HepG2 (cell line): ENCODE data around the gene DDAH2. TPM values are rescaled to one million over a fixed set of nuclear protein-coding genes. Genes with fewer than 3 reads are reported as not detected.
A peak's percentile ranks its signal among the peaks of the same experiment; 100 is the strongest.

Experiments
- ARHGAP35 ChIP-seq: sonication (generic); formaldehyde crosslinking; IDR thresholded peaks from 2 replicates; pipeline ENCODE4 v1.9.0; 2022; ENCODE audit warnings: mild to moderate bottlenecking, inconsistent platforms, moderate library complexity, missing genetic modification reagents, borderline replicate concordance
- FOXK2 ChIP-seq: fragments of 450-650 bp; IDR thresholded peaks from 2 replicates; pipeline ENCODE4 v1.6.1; 2016
- GATA4 ChIP-seq: sonication (generic); IDR thresholded peaks from 2 replicates; pipeline ENCODE4 v1.6.1; 2016; ENCODE audit warnings: antibody characterized with exemption, low read depth, borderline replicate concordance
- HDAC2 ChIP-seq: sonication (generic); formaldehyde crosslinking; IDR thresholded peaks from 2 replicates; pipeline ENCODE4 v1.4.0; 2020; ENCODE audit warnings: missing genetic modification reagents
- KAT7 ChIP-seq: IDR thresholded peaks from 2 replicates; pipeline ENCODE4 v1.6.1; 2018; ENCODE audit warnings: borderline replicate concordance, missing compliant biosample characterization
- MXD4 ChIP-seq: IDR thresholded peaks from 2 replicates; pipeline ENCODE4 v1.6.1; 2016; ENCODE audit warnings: mild to moderate bottlenecking, missing biosample characterization, missing genetic modification reagents
- MYC ChIP-seq: sonication (generic); formaldehyde crosslinking; IDR thresholded peaks from 2 replicates; pipeline ENCODE4 v1.9.0; 2021; ENCODE audit warnings: missing genetic modification reagents, borderline replicate concordance
- NKX3-1 ChIP-seq: sonication (generic); formaldehyde crosslinking; IDR thresholded peaks from 2 replicates; pipeline ENCODE4 v1.5.0; 2020; ENCODE audit warnings: missing genetic modification reagents
- PBX2 ChIP-seq: IDR thresholded peaks from 2 replicates; pipeline ENCODE4 v1.6.1; 2016; ENCODE audit warnings: control low read depth
- PHB2 ChIP-seq: fragments of 450-650 bp; IDR thresholded peaks from 2 replicates; pipeline ENCODE4 v1.6.1; 2018; ENCODE audit not compliant: partially characterized antibody
- PHF8 ChIP-seq: sonication (generic); formaldehyde crosslinking; IDR thresholded peaks from 2 replicates; pipeline ENCODE4 v1.5.0; 2020; ENCODE audit warnings: missing genetic modification reagents
- POGK ChIP-seq: sonication (generic); formaldehyde crosslinking; conservative IDR thresholded peaks from 2 replicates; pipeline ENCODE4 v1.8.0; 2022; ENCODE audit warnings: mild to moderate bottlenecking, moderate library complexity, missing genetic modification reagents
- PRDM4 ChIP-seq: sonication (generic); formaldehyde crosslinking; IDR thresholded peaks from 2 replicates; pipeline ENCODE4 v1.9.0; 2021; ENCODE audit warnings: missing genetic modification reagents, borderline replicate concordance
- RAD21 ChIP-seq: fragments of 450-650 bp; formaldehyde crosslinking; IDR thresholded peaks from 2 replicates; pipeline ENCODE4 v1.5.0; 2020; ENCODE audit warnings: mild to moderate bottlenecking
- SMARCC2 ChIP-seq: fragments of 450-650 bp; IDR thresholded peaks from 2 replicates; pipeline ENCODE4 v1.6.1; 2017; ENCODE audit warnings: antibody characterized with exemption, mild to moderate bottlenecking
- STAT6 ChIP-seq: sonication (generic); formaldehyde crosslinking; IDR thresholded peaks from 2 replicates; pipeline ENCODE4 v1.4.0; 2020; ENCODE audit warnings: missing genetic modification reagents, mild to moderate bottlenecking, borderline replicate concordance
- ZBTB1 ChIP-seq: sonication (generic); formaldehyde crosslinking; IDR thresholded peaks from 2 replicates; pipeline ENCODE4 v1.4.0; 2020; ENCODE audit warnings: missing genetic modification reagents, borderline replicate concordance
- ZNF121 ChIP-seq: sonication (generic); formaldehyde crosslinking; IDR thresholded peaks from 2 replicates; pipeline ENCODE4 v1.5.0; 2020; ENCODE audit warnings: mild to moderate bottlenecking, missing genetic modification reagents
- ZNF232 ChIP-seq: sonication (generic); formaldehyde crosslinking; IDR thresholded peaks from 2 replicates; pipeline ENCODE4 v1.4.0; 2020; ENCODE audit warnings: missing genetic modification reagents, borderline replicate concordance
- ZNF317 ChIP-seq: sonication (generic); formaldehyde crosslinking; IDR thresholded peaks from 2 replicates; pipeline ENCODE4 v1.5.0; 2020; ENCODE audit warnings: mild to moderate bottlenecking, missing genetic modification reagents
- ZNF629 ChIP-seq: sonication (generic); formaldehyde crosslinking; conservative IDR thresholded peaks from 2 replicates; pipeline ENCODE4 v1.5.0; 2020; ENCODE audit warnings: missing genetic modification reagents
- ZNF776 ChIP-seq: sonication (generic); formaldehyde crosslinking; IDR thresholded peaks from 2 replicates; pipeline ENCODE4 v1.4.0; 2020; ENCODE audit warnings: mild to moderate bottlenecking, missing genetic modification reagents
- ZNF780A ChIP-seq: sonication (generic); formaldehyde crosslinking; IDR thresholded peaks from 2 replicates; pipeline ENCODE4 v1.8.0; 2022; ENCODE audit warnings: mild to moderate bottlenecking, missing genetic modification reagents, moderate library complexity
- ZNF891 ChIP-seq: sonication (generic); formaldehyde crosslinking; IDR thresholded peaks from 2 replicates; pipeline ENCODE4 v1.5.0; 2020; ENCODE audit warnings: mild to moderate bottlenecking, missing genetic modification reagents
- polyA plus RNA-seq, 8 experiments: library from polyadenylated mRNA; depleted of rRNA in 3 of 8; stranded (reverse) in 7 of 8; unstranded in 1 of 8; fragments of >200 nt; fragmentation: Illumina TruSeq in 4 of 8; extraction: Trizol in 4 of 8; gene quantifications; 2 replicates each; pipeline versions ENCODE4 v1.2.1 to v1.2.3, GENCODE V29; 2011 to 2016; ENCODE audit warnings: low read depth in 4 of 8, missing spikeins in 1 of 8, mixed read lengths in 1 of 8; ENCODE audit not compliant: insufficient read depth in 1 of 8
- total RNA-seq, 5 experiments: library from RNA; depleted of rRNA; stranded (reverse); fragments of >200 nt; fragmentation: Illumina TruSeq; extraction: Trizol; gene quantifications; 2 replicates each; pipeline ENCODE4 v1.2.3, GENCODE V29; 2016; ENCODE audit warnings: low read depth in 1 of 5

The DDAH2 gene
- total and polyA plus RNA-seq, 2 of the 13 experiments (the other 11 are each of a cell fraction or from before 2014, with no cell fraction given) = 16.4 to 21.1 TPM

GRCh38 chr6:31769684-31770371, 40.7 kb upstream of the DDAH2 start (continued):
- no peak for TF ChIP-seq PHF8 (CRISPR knock-in tag)
- 0 out of 2 replicates have a peak, but pooled peaks have one; percentile 53 for TF ChIP-seq KAT7
- no peak for TF ChIP-seq ZNF629 (CRISPR knock-in tag)
- TF ChIP-seq ZNF317 (CRISPR knock-in tag) = no peak
- TF ChIP-seq NKX3-1 (CRISPR knock-in tag) = no peak
- no peak for TF ChIP-seq ARHGAP35
- no peak for TF ChIP-seq GATA4
- no peak for TF ChIP-seq STAT6
- no peak for TF ChIP-seq PRDM4 (CRISPR knock-in tag)
- peak; percentile 49; the same call in 1 of the 2 replicates for TF ChIP-seq POGK (CRISPR knock-in tag)
- peak; percentile 96 for TF ChIP-seq RAD21 (CRISPR knock-in tag)
- TF ChIP-seq FOXK2 = no peak
- TF ChIP-seq PBX2 = no peak
- no peak for TF ChIP-seq ZNF232 (CRISPR knock-in tag)
- no peak for TF ChIP-seq ZNF121
- no peak; the same call in 1 of the 2 replicates for TF ChIP-seq ZNF891
- TF ChIP-seq HDAC2 (CRISPR knock-in tag) = peak; percentile 52; the same call in 1 of the 2 replicates
- peak; percentile 32; the same call in 1 of the 2 replicates for TF ChIP-seq MXD4 (CRISPR knock-in tag)
- TF ChIP-seq SMARCC2 = no peak
- TF ChIP-seq ZNF776 = no peak
- no peak for TF ChIP-seq ZBTB1 (CRISPR knock-in tag)
- no peak for TF ChIP-seq ZNF780A (CRISPR knock-in tag)
- TF ChIP-seq PHB2 = no peak
- no peak; the same call in 1 of the 2 replicates for TF ChIP-seq MYC (CRISPR knock-in tag)
